T-helper 17 cell (primary cell): ENCODE results near the gene KIZ. TPM values are rescaled to one million over a fixed set of nuclear protein-coding genes. Genes with fewer than 3 reads are reported as not detected.

Experiments
- ATAC-seq: fragments of 150-1000 bp; cut with Tn5 transposase; 2 replicates; pipeline ENCODE4 v1.10.0; 2021; ENCODE audit warnings: mild to moderate bottlenecking, moderate library complexity
- DNase-seq, 3 donors: peaks; one replicate each; pipeline versions ENCODE4 v3.0.0 to v3.0.0-alpha.2; 2020 to 2021
- H3K9me3 ChIP-seq: one replicate; pipeline ENCODE4 v1.7.0; 2013; ENCODE audit warnings: low read length, mild to moderate bottlenecking; ENCODE audit not compliant: control insufficient read depth, poor library complexity, severe bottlenecking
- H3K27ac Mint-ChIP-seq: one replicate; pipeline ENCODE4 v1.8.0; 2022; ENCODE audit warnings: mild to moderate bottlenecking, moderate library complexity, mixed read lengths
- H3K27me3 Mint-ChIP-seq: one replicate; pipeline ENCODE4 v1.8.0; 2022; ENCODE audit warnings: mixed read lengths
- H3K36me3 Mint-ChIP-seq: one replicate; pipeline ENCODE4 v1.8.0; 2022; ENCODE audit warnings: low read depth, mixed read lengths
- H3K4me1 Mint-ChIP-seq: one replicate; pipeline ENCODE4 v1.8.0; 2022; ENCODE audit warnings: mild to moderate bottlenecking, mixed read lengths
- H3K4me3 Mint-ChIP-seq: one replicate; pipeline ENCODE4 v1.8.0; 2022; ENCODE audit warnings: mild to moderate bottlenecking, moderate library complexity, mixed read lengths
- total RNA-seq, 4 donors: library from RNA in 2 of 4; stranded (reverse) in 2 of 4; gene quantifications; one replicate each; pipeline ENCODE4 v1.2.3 and lab custom pipeline; 2022 to 2026

The KIZ gene
- total RNA-seq, 2 donors from 2014 or later, result 23.0 to 26.9 TPM

GRCh38 chr20:21134883-21135493 lies 9.1 kb downstream of the KIZ start:
- Mint-ChIP-seq H3K4me1 (peaks cover 7% of the 10 kb centered on the region), H3K4me3 (no peak overlapping the region), H3K27me3 (no peaks in the 10 kb centered on the region), H3K27ac (no peak overlapping the region), H3K36me3 (peaks cover 5% of the 10 kb centered on the region)
- DNase-seq, result no peak
- no peak for ATAC-seq
- no peaks in the 10 kb centered on the region for H3K9me3 ChIP-seq

- no peaks in the 10 kb centered on the region for H3K9me3 ChIP-seq
- Mint-ChIP-seq H3K36me3 (peaks cover 5% of the 10 kb centered on the region), H3K4me1 (peaks cover 4% of the 10 kb centered on the region), H3K27me3 (no peaks in the 10 kb centered on the region), H3K4me3 (no peak overlapping the region), H3K27ac (no peak overlapping the region)
- no peak for DNase-seq
- no peak for ATAC-seq
Measured at GRCh38 chr20:21136015-21136732, 10.3 kb downstream of the KIZ start.

GRCh38 chr20:21137078-21137477 lies 11.2 kb downstream of the KIZ start:
- no peaks in the 10 kb centered on the region for H3K9me3 ChIP-seq
- no peak for ATAC-seq
- Mint-ChIP-seq H3K4me3 (no peak overlapping the region), H3K4me1 (peaks cover 9% of the 10 kb centered on the region), H3K36me3 (peaks cover 10% of the 10 kb centered on the region), H3K27me3 (no peaks in the 10 kb centered on the region), H3K27ac (no peak overlapping the region)
- no peak for DNase-seq

GRCh38 chr20:21139881-21140566 lies 14.1 kb downstream of the KIZ start:
- Mint-ChIP-seq H3K4me1 (peaks cover 7% of the 10 kb centered on the region), H3K4me3 (no peak overlapping the region), H3K27ac (no peak overlapping the region), H3K36me3 (peaks cover 16% of the 10 kb centered on the region), H3K27me3 (no peaks in the 10 kb centered on the region)
- DNase-seq, result no peak
- H3K9me3 ChIP-seq, result no peaks in the 10 kb centered on the region
- ATAC-seq, result no peak

- no peak for DNase-seq
- no peaks in the 10 kb centered on the region for H3K27me3 Mint-ChIP-seq
- no peak overlapping the region for H3K27ac Mint-ChIP-seq
- no peak for ATAC-seq
- H3K4me1 Mint-ChIP-seq, result peaks cover 7% of the 10 kb centered on the region
- H3K9me3 ChIP-seq, result no peaks in the 10 kb centered on the region
- H3K4me3 Mint-ChIP-seq, result no peak overlapping the region
- peaks cover 16% of the 10 kb centered on the region for H3K36me3 Mint-ChIP-seq
Measured at GRCh38 chr20:21141825-21142224, 15.9 kb downstream of the KIZ start.

GRCh38 chr20:21143194-21143890 lies 17.5 kb downstream of the KIZ start:
- H3K9me3 ChIP-seq, result no peaks in the 10 kb centered on the region
- Mint-ChIP-seq H3K4me3 (no peak overlapping the region), H3K4me1 (peaks cover 10% of the 10 kb centered on the region), H3K27me3 (no peaks in the 10 kb centered on the region), H3K27ac (no peak overlapping the region), H3K36me3 (peaks cover 18% of the 10 kb centered on the region)
- ATAC-seq (no peak), DNase-seq (no peak)

- H3K36me3 Mint-ChIP-seq, result peaks cover 23% of the 10 kb centered on the region
- ATAC-seq, result no peak
- no peaks in the 10 kb centered on the region for H3K27me3 Mint-ChIP-seq
- no peak overlapping the region for H3K27ac Mint-ChIP-seq
- no peak overlapping the region for H3K4me3 Mint-ChIP-seq
- H3K4me1 Mint-ChIP-seq, result peaks cover 10% of the 10 kb centered on the region
- no peak for DNase-seq
- no peaks in the 10 kb centered on the region for H3K9me3 ChIP-seq
Measured at GRCh38 chr20:21145424-21145823, 19.5 kb downstream of the KIZ start.

- peaks cover 23% of the 10 kb centered on the region for H3K36me3 Mint-ChIP-seq
- DNase-seq, result no peak
- no peaks in the 10 kb centered on the region for H3K9me3 ChIP-seq
Measured at GRCh38 chr20:21146215-21146614, 20.3 kb downstream of the KIZ start.

GRCh38 chr20:21147593-21147992 lies 21.7 kb downstream of the KIZ start:
- H3K9me3 ChIP-seq, result no peaks in the 10 kb centered on the region
- no peaks in the 10 kb centered on the region for H3K27me3 Mint-ChIP-seq
- peaks cover 3% of the 10 kb centered on the region for H3K4me1 Mint-ChIP-seq
- no peak for ATAC-seq
- H3K36me3 Mint-ChIP-seq, result peaks cover 17% of the 10 kb centered on the region
- no peak overlapping the region for H3K27ac Mint-ChIP-seq
- no peak overlapping the region for H3K4me3 Mint-ChIP-seq
- DNase-seq, result no peak

More at GRCh38 chr20:21146215-21146614, 20.3 kb downstream of the KIZ start:
- H3K4me1 Mint-ChIP-seq, result peaks cover 10% of the 10 kb centered on the region
- no peak overlapping the region for H3K27ac Mint-ChIP-seq
- no peaks in the 10 kb centered on the region for H3K27me3 Mint-ChIP-seq
- no peak overlapping the region for H3K4me3 Mint-ChIP-seq
- ATAC-seq, result no peak

GRCh38 chr20:21149344-21149743 lies 23.5 kb downstream of the KIZ start:
- H3K4me3 Mint-ChIP-seq, result no peak overlapping the region
- H3K9me3 ChIP-seq, result no peaks in the 10 kb centered on the region
- H3K4me1 Mint-ChIP-seq, result peaks cover 3% of the 10 kb centered on the region
- H3K36me3 Mint-ChIP-seq, result peaks cover 13% of the 10 kb centered on the region
- no peak overlapping the region for H3K27ac Mint-ChIP-seq
- no peak for ATAC-seq
- H3K27me3 Mint-ChIP-seq, result no peaks in the 10 kb centered on the region
- no peak for DNase-seq

- ATAC-seq, result no peak
- Mint-ChIP-seq H3K27ac (no peak overlapping the region), H3K4me1 (peaks cover 3% of the 10 kb centered on the region), H3K27me3 (no peaks in the 10 kb centered on the region), H3K36me3 (peaks cover 14% of the 10 kb centered on the region), H3K4me3 (no peak overlapping the region)
- no peak for DNase-seq
- H3K9me3 ChIP-seq, result no peaks in the 10 kb centered on the region
Measured at GRCh38 chr20:21151791-21152190, 25.9 kb downstream of the KIZ start.

- no peaks in the 10 kb centered on the region for H3K9me3 ChIP-seq
- no peak overlapping the region for H3K27ac Mint-ChIP-seq
- no peak overlapping the region for H3K4me3 Mint-ChIP-seq
- ATAC-seq, result no peak
- H3K4me1 Mint-ChIP-seq, result peaks cover 2% of the 10 kb centered on the region
- no peak for DNase-seq
- peaks cover 4% of the 10 kb centered on the region for H3K36me3 Mint-ChIP-seq
- no peaks in the 10 kb centered on the region for H3K27me3 Mint-ChIP-seq
Measured at GRCh38 chr20:21154692-21155091, 28.8 kb downstream of the KIZ start.

GRCh38 chr20:21155268-21155667 lies 29.4 kb downstream of the KIZ start:
- ATAC-seq (no peak), DNase-seq (no peak)
- H3K27me3 Mint-ChIP-seq, result no peaks in the 10 kb centered on the region
- peaks cover 3% of the 10 kb centered on the region for H3K4me1 Mint-ChIP-seq
- no peak overlapping the region for H3K4me3 Mint-ChIP-seq
- peaks cover 5% of the 10 kb centered on the region for H3K36me3 Mint-ChIP-seq
- no peak overlapping the region for H3K27ac Mint-ChIP-seq
- H3K9me3 ChIP-seq, result no peaks in the 10 kb centered on the region
